Measurements from ENCODE around the gene TUBA4B. TPM values are rescaled to one million over a fixed set of nuclear protein-coding genes. Genes with fewer than 3 reads are reported as not detected.
A peak's percentile ranks its signal among the peaks of the same experiment; 100 is the strongest.
"Not testable (repeated sequence)": the region's sequence is repeated elsewhere in the genome, so short reads cannot be mapped to it uniquely, and the experiment has no call there.

Gene TUBA4B
- total RNA-seq, 2 experiments from 2014 or later = not detected

- ATAC-seq (ENCODE audit: low read depth) (no peak), DNase-seq (no peak)
- Mint-ChIP-seq H3K27me3 (peaks cover 11% of the 10 kb centered on the region), H3K9me3 (no peaks in the 10 kb centered on the region), H3K27ac (no peak overlapping the region), H3K4me3 (no peak overlapping the region), H3K4me1 (peaks cover 23% of the 10 kb centered on the region), H3K36me3 (no peaks in the 10 kb centered on the region)
- POLR2A ChIA-PET = interaction anchor here (2.7 to 2.8 kb wide), 2 partner anchors 17 to 43 kb away, joined by 16 to 27 read pairs; partner anchors contain the start of genes DNAJB2, TUBA4A and TUBA4B
Measured at GRCh38 chr2:219296142-219296541, 43.1 kb downstream of the TUBA4B start.

- no peak for DNase-seq
- Mint-ChIP-seq H3K36me3 (no peaks in the 10 kb centered on the region), H3K27me3 (peaks cover 14% of the 10 kb centered on the region)
Measured at GRCh38 chr2:219296631-219297391, 43.8 kb downstream of the TUBA4B start.

GRCh38 chr2:219297766-219298456 lies 44.9 kb downstream of the TUBA4B start:
- H3K36me3 Mint-ChIP-seq = no peaks in the 10 kb centered on the region
- peaks cover 15% of the 10 kb centered on the region for H3K27me3 Mint-ChIP-seq
- H3K4me3 Mint-ChIP-seq = no peak overlapping the region
- POLR2A ChIA-PET = no interaction called here
- DNase-seq (no peak), ATAC-seq (ENCODE audit: low read depth) (no peak)
- no peak overlapping the region for H3K27ac Mint-ChIP-seq
- peaks cover 23% of the 10 kb centered on the region for H3K4me1 Mint-ChIP-seq
- H3K9me3 Mint-ChIP-seq = no peaks in the 10 kb centered on the region

More at GRCh38 chr2:219296631-219297391, 43.8 kb downstream of the TUBA4B start:
- Mint-ChIP-seq H3K4me3 (no peak overlapping the region), H3K4me1 (peaks cover 23% of the 10 kb centered on the region), H3K27ac (no peak overlapping the region), H3K9me3 (no peaks in the 10 kb centered on the region)
- POLR2A ChIA-PET = no interaction called here
- no peak for ATAC-seq (ENCODE audit: low read depth)

- peaks cover 21% of the 10 kb centered on the region for H3K27me3 Mint-ChIP-seq
- peak; percentile 90 for DNase-seq
- peaks cover 23% of the 10 kb centered on the region for H3K4me1 Mint-ChIP-seq
- POLR2A ChIA-PET = interaction anchor here (1.1 kb wide), 1 partner anchor 70 kb away, joined by 3 read pairs; the partner anchor contains the start of genes ANKZF1 and ATG9A
- no peaks in the 10 kb centered on the region for H3K36me3 Mint-ChIP-seq
- H3K27ac Mint-ChIP-seq = no peak overlapping the region
- no peaks in the 10 kb centered on the region for H3K9me3 Mint-ChIP-seq
- ATAC-seq (ENCODE audit: low read depth) = peak; percentile 54
- peak overlapping the region; percentile 58 for H3K4me3 Mint-ChIP-seq
Measured at GRCh38 chr2:219298759-219299371, 45.8 kb downstream of the TUBA4B start.

GRCh38 chr2:219299372-219299760 lies 46.3 kb downstream of the TUBA4B start:
- Mint-ChIP-seq H3K9me3 (no peaks in the 10 kb centered on the region), H3K27me3 (peaks cover 22% of the 10 kb centered on the region), H3K27ac (no peak overlapping the region), H3K4me3 (peak overlapping the region; percentile 58), H3K4me1 (peaks cover 18% of the 10 kb centered on the region), H3K36me3 (no peaks in the 10 kb centered on the region)
- ATAC-seq (ENCODE audit: low read depth) (no peak), DNase-seq (no peak)
- POLR2A ChIA-PET = interaction anchor here (1.1 kb wide), 1 partner anchor 70 kb away, joined by 3 read pairs; the partner anchor contains the start of genes ANKZF1 and ATG9A

- no peaks in the 10 kb centered on the region for H3K36me3 Mint-ChIP-seq
- H3K27me3 Mint-ChIP-seq = peaks cover 25% of the 10 kb centered on the region
- H3K27ac Mint-ChIP-seq = no peak overlapping the region
- ATAC-seq (ENCODE audit: low read depth) (no peak), DNase-seq (no peak)
- POLR2A ChIA-PET = no interaction called here
- H3K4me3 Mint-ChIP-seq = no peak overlapping the region
- peaks cover 16% of the 10 kb centered on the region for H3K4me1 Mint-ChIP-seq
- H3K9me3 Mint-ChIP-seq = no peaks in the 10 kb centered on the region
Measured at GRCh38 chr2:219300022-219300421, 47.0 kb downstream of the TUBA4B start.

- no peak overlapping the region for H3K4me3 Mint-ChIP-seq
- ATAC-seq (ENCODE audit: low read depth) = no peak
- POLR2A ChIA-PET = no interaction called here
- DNase-seq = no peak
- no peak overlapping the region for H3K27ac Mint-ChIP-seq
- H3K9me3 Mint-ChIP-seq = no peaks in the 10 kb centered on the region
- peaks cover 6% of the 10 kb centered on the region for H3K4me1 Mint-ChIP-seq
- H3K36me3 Mint-ChIP-seq = no peaks in the 10 kb centered on the region
- H3K27me3 Mint-ChIP-seq = peaks cover 34% of the 10 kb centered on the region
Measured at GRCh38 chr2:219302412-219302968, 49.4 kb downstream of the TUBA4B start.

- no peak overlapping the region for H3K4me3 Mint-ChIP-seq
- POLR2A ChIA-PET = no interaction called here
- H3K4me1 Mint-ChIP-seq = no peaks in the 10 kb centered on the region
- H3K36me3 Mint-ChIP-seq = no peaks in the 10 kb centered on the region
- no peak for ATAC-seq (ENCODE audit: low read depth)
- DNase-seq = no peak
- peaks cover 46% of the 10 kb centered on the region for H3K27me3 Mint-ChIP-seq
- no peaks in the 10 kb centered on the region for H3K9me3 Mint-ChIP-seq
- no peak overlapping the region for H3K27ac Mint-ChIP-seq
Measured at GRCh38 chr2:219304223-219304622, 51.2 kb downstream of the TUBA4B start.

- H3K4me1 Mint-ChIP-seq = no peaks in the 10 kb centered on the region
- H3K36me3 Mint-ChIP-seq = no peaks in the 10 kb centered on the region
- POLR2A ChIA-PET = no interaction called here
- ATAC-seq (ENCODE audit: low read depth) (no peak), DNase-seq (no peak)
- no peaks in the 10 kb centered on the region for H3K9me3 Mint-ChIP-seq
- H3K27ac Mint-ChIP-seq = no peak overlapping the region
- H3K4me3 Mint-ChIP-seq = no peak overlapping the region
- H3K27me3 Mint-ChIP-seq = peaks cover 57% of the 10 kb centered on the region
Measured at GRCh38 chr2:219306047-219306446, 53.0 kb downstream of the TUBA4B start.

- H3K27me3 Mint-ChIP-seq = peaks cover 50% of the 10 kb centered on the region
- no peak overlapping the region for H3K27ac Mint-ChIP-seq
- H3K4me3 Mint-ChIP-seq = no peak overlapping the region
- H3K4me1 Mint-ChIP-seq = no peaks in the 10 kb centered on the region
- POLR2A ChIA-PET = no interaction called here
- DNase-seq (peak; percentile 89), ATAC-seq (ENCODE audit: low read depth) (peak; percentile 87)
- H3K36me3 Mint-ChIP-seq = no peaks in the 10 kb centered on the region
- no peaks in the 10 kb centered on the region for H3K9me3 Mint-ChIP-seq
Measured at GRCh38 chr2:219308142-219309101, 55.4 kb downstream of the TUBA4B start.

- H3K4me1 Mint-ChIP-seq = no peaks in the 10 kb centered on the region
- no peak within 1 kb of the TSS for H3K4me3 Mint-ChIP-seq
- H3K27me3 Mint-ChIP-seq = peaks cover 50% of the 10 kb centered on the region
- ATAC-seq (ENCODE audit: low read depth) (no peak), DNase-seq (no peak)
- POLR2A ChIA-PET = interaction anchor here (1.5 kb wide), 1 partner anchor 14 kb away, joined by 3 read pairs; no protein-coding TSS in a partner anchor
- H3K36me3 Mint-ChIP-seq = no peaks in the 10 kb centered on the region
- no peaks in the 10 kb centered on the region for H3K9me3 Mint-ChIP-seq
- H3K27ac Mint-ChIP-seq = no peak within 1 kb of the TSS
Measured at GRCh38 chr2:219309278-219309677, 56.2 kb downstream of the TUBA4B start, which contains the start of gene PTPRN. Gene PTPRN (minus strand): TSS chr2:219309401. CDS start chr2:219309332, 69 bp downstream.

GRCh38 chr2:219312683-219313263 lies 59.7 kb downstream of the TUBA4B start:
- ATAC-seq (ENCODE audit: low read depth); POLR2A ChIA-PET; H3K4me1 Mint-ChIP-seq; H3K36me3 Mint-ChIP-seq; H3K27ac Mint-ChIP-seq; H3K9me3 Mint-ChIP-seq; DNase-seq; H3K4me3 Mint-ChIP-seq: not testable (repeated sequence)
- H3K27me3 Mint-ChIP-seq = peaks cover 34% of the 10 kb centered on the region
